Measurements from ENCODE around the gene SFTPD. TPM values are rescaled to one million over a fixed set of nuclear protein-coding genes. Genes with fewer than 3 reads are reported as not detected.
"Not testable (repeated sequence)": the region's sequence is repeated elsewhere in the genome, so short reads cannot be mapped to it uniquely, and the experiment has no call there.

Gene SFTPD
- total RNA-seq, 1 experiment from 2014 or later, result not detected

DNA sequence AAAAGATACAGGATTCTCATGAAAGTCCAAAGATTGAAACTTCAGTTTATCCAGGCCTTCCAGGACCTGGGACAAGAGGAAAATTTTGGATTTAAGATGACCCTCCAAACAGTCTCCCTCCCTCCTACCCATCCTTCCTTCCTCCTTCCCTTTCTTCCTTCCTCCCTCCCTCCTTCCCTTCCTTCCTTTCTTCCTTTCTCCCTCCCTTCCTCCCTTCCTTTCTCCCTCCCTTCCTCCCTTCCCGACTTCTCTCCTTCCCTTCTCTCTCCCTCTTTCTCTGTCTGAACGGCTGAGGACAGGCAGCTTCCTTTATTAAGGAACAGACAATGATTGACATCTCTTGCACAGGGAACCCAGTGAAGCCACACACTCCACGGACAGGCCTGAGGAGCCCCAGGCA lies 23.3 kb downstream of the SFTPD start:
- no peaks in the 10 kb centered on the region for H3K36me3 ChIP-seq (ENCODE audit: insufficient read depth, low read length, poor library complexity, severe bottlenecking)
- intact Hi-C loops (cut with micrococcal nuclease; ENCODE audit: unreplicated experiment), result no loop called here
- POLR2A ChIA-PET (ENCODE audit: low non-redundant PET), result no interaction called here
- TF ChIP-seq, protein P1, sequence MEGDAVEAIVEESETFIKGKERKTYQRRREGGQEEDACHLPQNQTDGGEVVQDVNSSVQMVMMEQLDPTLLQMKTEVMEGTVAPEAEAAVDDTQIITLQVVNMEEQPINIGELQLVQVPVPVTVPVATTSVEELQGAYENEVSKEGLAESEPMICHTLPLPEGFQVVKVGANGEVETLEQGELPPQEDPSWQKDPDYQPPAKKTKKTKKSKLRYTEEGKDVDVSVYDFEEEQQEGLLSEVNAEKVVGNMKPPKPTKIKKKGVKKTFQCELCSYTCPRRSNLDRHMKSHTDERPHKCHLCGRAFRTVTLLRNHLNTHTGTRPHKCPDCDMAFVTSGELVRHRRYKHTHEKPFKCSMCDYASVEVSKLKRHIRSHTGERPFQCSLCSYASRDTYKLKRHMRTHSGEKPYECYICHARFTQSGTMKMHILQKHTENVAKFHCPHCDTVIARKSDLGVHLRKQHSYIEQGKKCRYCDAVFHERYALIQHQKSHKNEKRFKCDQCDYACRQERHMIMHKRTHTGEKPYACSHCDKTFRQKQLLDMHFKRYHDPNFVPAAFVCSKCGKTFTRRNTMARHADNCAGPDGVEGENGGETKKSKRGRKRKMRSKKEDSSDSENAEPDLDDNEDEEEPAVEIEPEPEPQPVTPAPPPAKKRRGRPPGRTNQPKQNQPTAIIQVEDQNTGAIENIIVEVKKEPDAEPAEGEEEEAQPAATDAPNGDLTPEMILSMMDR (conservative IDR thresholded peaks at IDR 0.05; ENCODE audit: low read depth, low read length), result no peak
- TF ChIP-seq EZH2 (IDR thresholded peaks at IDR 0.05; ENCODE audit: borderline replicate concordance, low read depth, low read length, poor library complexity, severe bottlenecking), result no peak
- peaks cover 6% of the 10 kb centered on the region for H3K27me3 ChIP-seq (replicated peaks; ENCODE audit: insufficient read depth, low read depth, low read length, poor library complexity)
- no peaks in the 10 kb centered on the region for H3K9me3 ChIP-seq (ENCODE audit: low read depth, low read length, poor library complexity, severe bottlenecking)
- no peak overlapping the region for H3K4me3 ChIP-seq (ENCODE audit: low read depth, low read length, poor library complexity, severe bottlenecking)
- H3K27ac ChIP-seq (ENCODE audit: low read depth, low read length, poor library complexity, severe bottlenecking), result no peak overlapping the region
- DNase-seq (ENCODE audit: low spot score), result no peak
- BruUV-seq (replicated peaks), result no TSS peak
- CTCF ChIA-PET, result no interaction called here
- no peaks in the 10 kb centered on the region for H3K4me1 ChIP-seq (ENCODE audit: insufficient read depth, low read length, poor library complexity, severe bottlenecking)

DNA sequence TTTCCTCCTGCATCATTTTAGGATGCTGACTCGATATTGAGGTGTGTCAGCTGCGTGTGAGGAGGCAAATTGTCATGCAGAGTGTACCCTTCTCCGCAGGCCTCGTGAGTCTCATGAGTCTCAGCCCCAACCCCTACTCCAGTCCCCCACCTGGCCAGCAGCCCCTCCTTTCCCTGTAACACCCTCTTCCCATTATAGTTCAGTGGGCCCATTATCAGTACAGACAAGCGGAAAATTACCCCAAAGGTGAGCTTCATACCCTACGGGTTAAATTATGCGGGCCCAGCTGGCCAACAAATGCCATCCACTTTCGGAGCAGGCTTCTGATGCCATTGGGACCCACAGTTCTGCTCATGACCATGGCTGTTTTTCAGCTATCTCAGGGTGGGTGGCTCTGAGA lies 25.2 kb downstream of the SFTPD start:
- TF ChIP-seq, protein P1 (conservative IDR thresholded peaks at IDR 0.05; ENCODE audit: low read depth, low read length), result no peak
- no peak for TF ChIP-seq EZH2 (IDR thresholded peaks at IDR 0.05; ENCODE audit: borderline replicate concordance, low read depth, low read length, poor library complexity, severe bottlenecking)
- POLR2A ChIA-PET (ENCODE audit: low non-redundant PET), result no interaction called here
- CTCF ChIA-PET, result no interaction called here
- no peak overlapping the region for H3K4me3 ChIP-seq (ENCODE audit: low read depth, low read length, poor library complexity, severe bottlenecking)
- no peaks in the 10 kb centered on the region for H3K9me3 ChIP-seq (ENCODE audit: low read depth, low read length, poor library complexity, severe bottlenecking)
- H3K27me3 ChIP-seq (replicated peaks; ENCODE audit: insufficient read depth, low read depth, low read length, poor library complexity), result no peaks in the 10 kb centered on the region
- DNase-seq (ENCODE audit: low spot score), result no peak
- H3K4me1 ChIP-seq (ENCODE audit: insufficient read depth, low read length, poor library complexity, severe bottlenecking), result no peaks in the 10 kb centered on the region
- no peaks in the 10 kb centered on the region for H3K36me3 ChIP-seq (ENCODE audit: insufficient read depth, low read length, poor library complexity, severe bottlenecking)
- H3K27ac ChIP-seq (ENCODE audit: low read depth, low read length, poor library complexity, severe bottlenecking), result no peak overlapping the region
- intact Hi-C loops (cut with micrococcal nuclease; ENCODE audit: unreplicated experiment), result no loop called here
- no TSS peak for BruUV-seq (replicated peaks)

DNA sequence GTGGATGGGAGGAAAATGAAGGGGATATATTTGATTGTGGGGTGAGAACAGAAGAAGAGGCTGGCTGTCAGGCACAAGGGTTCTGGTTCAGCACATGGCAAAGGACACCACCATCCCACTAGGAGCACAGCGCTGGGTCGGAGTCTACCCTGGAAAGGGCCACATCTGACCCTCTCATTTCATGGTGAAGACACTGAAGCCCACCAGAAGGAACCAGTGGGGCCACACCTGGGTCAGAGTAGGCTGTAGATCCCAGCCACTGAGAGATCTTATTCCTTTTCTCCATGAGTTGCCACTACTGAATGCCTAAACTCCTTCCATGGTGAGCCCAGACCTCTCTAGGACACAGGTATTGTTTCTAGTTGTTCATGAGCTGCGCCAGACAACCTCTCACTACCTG lies 25.8 kb downstream of the SFTPD start:
- no peaks in the 10 kb centered on the region for H3K27me3 ChIP-seq (replicated peaks; ENCODE audit: insufficient read depth, low read depth, low read length, poor library complexity)
- H3K4me3 ChIP-seq (ENCODE audit: low read depth, low read length, poor library complexity, severe bottlenecking), result no peak overlapping the region
- H3K4me1 ChIP-seq (ENCODE audit: insufficient read depth, low read length, poor library complexity, severe bottlenecking), result no peaks in the 10 kb centered on the region
- H3K9me3 ChIP-seq (ENCODE audit: low read depth, low read length, poor library complexity, severe bottlenecking), result no peaks in the 10 kb centered on the region
- no TSS peak for BruUV-seq (replicated peaks)
- ChIA-PET POLR2A (ENCODE audit: low non-redundant PET) (no interaction called here), CTCF (no interaction called here)
- intact Hi-C loops (cut with micrococcal nuclease; ENCODE audit: unreplicated experiment), result no loop called here
- no peak overlapping the region for H3K27ac ChIP-seq (ENCODE audit: low read depth, low read length, poor library complexity, severe bottlenecking)
- no peaks in the 10 kb centered on the region for H3K36me3 ChIP-seq (ENCODE audit: insufficient read depth, low read length, poor library complexity, severe bottlenecking)
- TF ChIP-seq, protein P1 (conservative IDR thresholded peaks at IDR 0.05; ENCODE audit: low read depth, low read length), result no peak
- DNase-seq (ENCODE audit: low spot score), result no peak

DNA sequence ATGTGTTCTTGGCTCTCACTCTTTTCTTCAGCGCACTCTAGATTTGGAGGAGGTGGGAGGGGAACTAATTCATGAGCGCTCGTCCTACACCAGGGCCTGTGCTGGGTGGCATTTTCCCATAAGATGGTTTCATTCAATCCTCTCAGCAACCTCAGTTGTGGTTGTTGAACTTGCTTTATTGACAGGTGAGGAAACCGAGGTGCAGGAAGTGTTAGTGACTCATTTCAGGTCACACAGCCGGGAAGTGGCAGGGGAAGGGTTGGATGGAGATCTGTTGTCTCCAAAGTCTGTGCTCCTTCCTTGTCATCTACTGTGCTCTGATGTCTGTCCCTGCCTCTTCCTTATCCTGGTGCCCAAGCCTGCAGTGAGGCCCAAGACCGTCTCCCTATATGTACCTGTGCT lies 26.9 kb downstream of the SFTPD start:
- H3K4me3 ChIP-seq (ENCODE audit: low read depth, low read length, poor library complexity, severe bottlenecking); intact Hi-C loops (cut with micrococcal nuclease; ENCODE audit: unreplicated experiment); H3K27me3 ChIP-seq (replicated peaks; ENCODE audit: insufficient read depth, low read depth, low read length, poor library complexity); DNase-seq (ENCODE audit: low spot score); H3K36me3 ChIP-seq (ENCODE audit: insufficient read depth, low read length, poor library complexity, severe bottlenecking); POLR2A ChIA-PET (ENCODE audit: low non-redundant PET); H3K27ac ChIP-seq (ENCODE audit: low read depth, low read length, poor library complexity, severe bottlenecking); H3K9me3 ChIP-seq (ENCODE audit: low read depth, low read length, poor library complexity, severe bottlenecking); BruUV-seq (replicated peaks); CTCF ChIA-PET; H3K4me1 ChIP-seq (ENCODE audit: insufficient read depth, low read length, poor library complexity, severe bottlenecking): not testable (repeated sequence)

DNA sequence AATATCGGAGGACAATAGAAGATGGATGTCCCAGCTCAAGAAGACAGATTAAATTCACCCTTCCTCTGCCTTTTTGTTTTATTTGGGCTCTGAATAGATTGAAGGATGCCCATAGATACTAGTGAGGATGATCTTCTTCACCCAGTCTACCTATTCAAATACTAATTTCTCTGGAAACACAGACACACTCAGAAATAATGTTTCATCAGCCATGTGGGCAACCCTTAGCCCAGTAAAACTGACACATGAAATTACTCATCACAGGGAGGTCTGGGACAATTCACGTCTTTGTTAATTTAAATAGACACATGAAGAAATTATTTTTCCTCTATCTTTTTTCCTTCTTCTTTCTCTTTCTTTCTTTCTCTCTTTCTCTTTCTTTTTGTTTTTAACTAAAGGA lies 33.1 kb downstream of the SFTPD start:
- H3K27ac ChIP-seq (ENCODE audit: low read depth, low read length, poor library complexity, severe bottlenecking); DNase-seq (ENCODE audit: low spot score); CTCF ChIA-PET; H3K36me3 ChIP-seq (ENCODE audit: insufficient read depth, low read length, poor library complexity, severe bottlenecking); BruUV-seq (replicated peaks); H3K27me3 ChIP-seq (replicated peaks; ENCODE audit: insufficient read depth, low read depth, low read length, poor library complexity); H3K4me1 ChIP-seq (ENCODE audit: insufficient read depth, low read length, poor library complexity, severe bottlenecking); POLR2A ChIA-PET (ENCODE audit: low non-redundant PET); intact Hi-C loops (cut with micrococcal nuclease; ENCODE audit: unreplicated experiment); H3K4me3 ChIP-seq (ENCODE audit: low read depth, low read length, poor library complexity, severe bottlenecking); H3K9me3 ChIP-seq (ENCODE audit: low read depth, low read length, poor library complexity, severe bottlenecking): not testable (repeated sequence)

DNA sequence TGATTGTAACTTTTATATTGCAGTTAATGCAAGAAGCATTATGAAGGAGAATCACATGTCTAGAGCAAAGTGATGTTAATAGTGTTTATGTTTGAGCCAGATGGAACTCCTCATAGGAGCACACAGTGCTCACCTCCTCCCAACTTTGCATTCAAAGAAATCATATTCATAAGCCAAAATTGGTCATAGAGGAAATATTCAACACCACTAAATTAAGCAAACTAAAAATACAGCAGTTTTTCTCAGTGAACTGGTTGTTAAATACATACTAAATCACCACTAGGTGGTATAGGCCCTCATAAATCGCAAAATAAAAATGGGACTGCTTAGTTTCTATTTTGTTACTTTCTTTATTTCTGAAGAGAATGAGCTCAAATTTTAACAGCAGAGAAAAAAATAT lies 34.4 kb downstream of the SFTPD start:
- intact Hi-C loops (cut with micrococcal nuclease; ENCODE audit: unreplicated experiment); H3K9me3 ChIP-seq (ENCODE audit: low read depth, low read length, poor library complexity, severe bottlenecking); POLR2A ChIA-PET (ENCODE audit: low non-redundant PET); H3K27ac ChIP-seq (ENCODE audit: low read depth, low read length, poor library complexity, severe bottlenecking); DNase-seq (ENCODE audit: low spot score); H3K4me3 ChIP-seq (ENCODE audit: low read depth, low read length, poor library complexity, severe bottlenecking); BruUV-seq (replicated peaks); H3K27me3 ChIP-seq (replicated peaks; ENCODE audit: insufficient read depth, low read depth, low read length, poor library complexity); H3K4me1 ChIP-seq (ENCODE audit: insufficient read depth, low read length, poor library complexity, severe bottlenecking); CTCF ChIA-PET; H3K36me3 ChIP-seq (ENCODE audit: insufficient read depth, low read length, poor library complexity, severe bottlenecking): not testable (repeated sequence)

Measured in A673 (cell line).